ENCODE data around the gene TBC1D20.
"Not testable (repeated sequence)": the region's sequence is repeated elsewhere in the genome, so short reads cannot be mapped to it uniquely, and the experiment has no call there.

Gene TBC1D20

GRCh38 chr20:475463-476357, 13.4 kb upstream of the TBC1D20 start:
- no peak for DNase-seq (ENCODE audit: low spot score)

- no peak for DNase-seq (ENCODE audit: low spot score)
Observed at GRCh38 chr20:474581-474980, 12.2 kb upstream of the TBC1D20 start.

GRCh38 chr20:472889-473292, 10.6 kb upstream of the TBC1D20 start:
- DNase-seq (ENCODE audit: low spot score), result no peak

- no peak for DNase-seq (ENCODE audit: low spot score)
Observed at GRCh38 chr20:472137-472846, 10.0 kb upstream of the TBC1D20 start.

- DNase-seq (ENCODE audit: low spot score), result no peak
Observed at GRCh38 chr20:469746-470490, 7.6 kb upstream of the TBC1D20 start.

GRCh38 chr20:467755-468154, 5.4 kb upstream of the TBC1D20 start:
- no peak for DNase-seq (ENCODE audit: low spot score)

- DNase-seq (ENCODE audit: low spot score), result peak; percentile 34
Observed at GRCh38 chr20:461254-462198, 807 bp downstream of the TBC1D20 start.

- DNase-seq (ENCODE audit: low spot score), result no peak
Observed at GRCh38 chr20:460707-461106, 1.6 kb downstream of the TBC1D20 start.

GRCh38 chr20:460180-460579, 2.2 kb downstream of the TBC1D20 start:
- DNase-seq (ENCODE audit: low spot score), result peak; percentile 18

- DNase-seq (ENCODE audit: low spot score), result no peak
Observed at GRCh38 chr20:458776-459175, 3.6 kb downstream of the TBC1D20 start.

- DNase-seq (ENCODE audit: low spot score), result no peak
Observed at GRCh38 chr20:454951-455350, 7.4 kb downstream of the TBC1D20 start.

GRCh38 chr20:452021-452420, 10.3 kb downstream of the TBC1D20 start:
- not testable (repeated sequence) for DNase-seq (ENCODE audit: low spot score)

GRCh38 chr20:445514-446336, 16.6 kb downstream of the TBC1D20 start:
- no peak for DNase-seq (ENCODE audit: low spot score)

- no peak for DNase-seq (ENCODE audit: low spot score)
Observed at GRCh38 chr20:444862-445426, 17.4 kb downstream of the TBC1D20 start.

GRCh38 chr20:444117-444516, 18.2 kb downstream of the TBC1D20 start:
- DNase-seq (ENCODE audit: low spot score), result no peak

GRCh38 chr20:443223-443775, 19.0 kb downstream of the TBC1D20 start:
- DNase-seq (ENCODE audit: low spot score), result no peak

GRCh38 chr20:440636-441035, 21.7 kb downstream of the TBC1D20 start:
- DNase-seq (ENCODE audit: low spot score), result no peak

- DNase-seq (ENCODE audit: low spot score), result no peak
Observed at GRCh38 chr20:440148-440547, 22.2 kb downstream of the TBC1D20 start.
